ENCODE data around the gene IKZF3. TPM values are rescaled to one million over a fixed set of nuclear protein-coding genes. Genes with fewer than 3 reads are reported as not detected.

IKZF3 gene
- total RNA-seq, 1 donor from 2014 or later = 0.34 TPM

- H4K20me1 ChIP-seq (ENCODE audit: insufficient read depth, low read length) = no peaks in the 10 kb centered on the region
- no peak within 1 kb of the TSS for H3K9ac ChIP-seq (ENCODE audit: low read length)
- peak within 1 kb of the TSS; percentile 56 for H2AFZ ChIP-seq (ENCODE audit: low read depth, low read length)
- no peak for FAIRE-seq
- no peak within 1 kb of the TSS for H3K27ac Mint-ChIP-seq (ENCODE audit: unreplicated experiment)
- H3K36me3 ChIP-seq (ENCODE audit: insufficient read depth, low read length) = no peaks in the 10 kb centered on the region
- H3K9me3 ChIP-seq (ENCODE audit: insufficient read depth, low read depth, low read length) = no peaks in the 10 kb centered on the region
- H3K36me3 Mint-ChIP-seq (ENCODE audit: low read depth, unreplicated experiment) = peaks cover 4% of the 10 kb centered on the region
- peaks cover 10% of the 10 kb centered on the region for H3K27me3 Mint-ChIP-seq (ENCODE audit: low read depth, unreplicated experiment)
- H3K9me3 Mint-ChIP-seq (ENCODE audit: unreplicated experiment) = no peaks in the 10 kb centered on the region
- peaks cover 25% of the 10 kb centered on the region for H3K4me1 ChIP-seq (ENCODE audit: insufficient read depth, low read length)
- TF ChIP-seq CTCF (IDR thresholded peaks at IDR 0.05; ENCODE audit: insufficient read depth, low read depth, low read length) (no peak), EZH2 (IDR thresholded peaks at IDR 0.05; ENCODE audit: insufficient read depth, low read length) (no peak)
- H3K4me3 ChIP-seq (ENCODE audit: insufficient read depth, low read depth, low read length) = peak within 1 kb of the TSS; percentile 17
- DNase-seq (ENCODE audit: low read depth) = no peak
- peak within 1 kb of the TSS; percentile 45 for H3K4me3 Mint-ChIP-seq (ENCODE audit: unreplicated experiment)
- peak within 1 kb of the TSS; percentile 67 for H3K4me2 ChIP-seq (ENCODE audit: low read length)
- peaks cover 15% of the 10 kb centered on the region for H3K4me1 Mint-ChIP-seq (ENCODE audit: low read depth, unreplicated experiment)
- H3K27me3 ChIP-seq (ENCODE audit: insufficient read depth, low read length) = peaks cover 9% of the 10 kb centered on the region
- no peak within 1 kb of the TSS for H3K27ac ChIP-seq (ENCODE audit: low read depth, low read length)
- no peaks in the 10 kb centered on the region for H3K79me2 ChIP-seq (ENCODE audit: insufficient read depth, low read length)
Observed at GRCh38 chr17:39737760-39738567, 126.1 kb downstream of the IKZF3 start, which contains the start of gene GRB7. Gene GRB7 (plus strand): TSS chr17:39737938. CDS start chr17:39742302, 4,364 bp downstream.

- Mint-ChIP-seq H3K36me3 (ENCODE audit: low read depth, unreplicated experiment) (peaks cover 4% of the 10 kb centered on the region), H3K9me3 (ENCODE audit: unreplicated experiment) (no peaks in the 10 kb centered on the region), H3K27ac (ENCODE audit: unreplicated experiment) (no peak overlapping the region), H3K4me3 (ENCODE audit: unreplicated experiment) (no peak overlapping the region), H3K27me3 (ENCODE audit: low read depth, unreplicated experiment) (peaks cover 10% of the 10 kb centered on the region), H3K4me1 (ENCODE audit: low read depth, unreplicated experiment) (peaks cover 15% of the 10 kb centered on the region)
- Histone ChIP-seq H3K27me3 (ENCODE audit: insufficient read depth, low read length) (peaks cover 9% of the 10 kb centered on the region), H3K4me3 (ENCODE audit: insufficient read depth, low read depth, low read length) (no peak overlapping the region), H3K9me3 (ENCODE audit: insufficient read depth, low read depth, low read length) (no peaks in the 10 kb centered on the region), H3K4me1 (ENCODE audit: insufficient read depth, low read length) (peaks cover 25% of the 10 kb centered on the region), H3K79me2 (ENCODE audit: insufficient read depth, low read length) (no peaks in the 10 kb centered on the region), H4K20me1 (ENCODE audit: insufficient read depth, low read length) (no peaks in the 10 kb centered on the region), H3K9ac (ENCODE audit: low read length) (no peak overlapping the region), H3K36me3 (ENCODE audit: insufficient read depth, low read length) (no peaks in the 10 kb centered on the region), H2AFZ (ENCODE audit: low read depth, low read length) (no peak overlapping the region), H3K4me2 (ENCODE audit: low read length) (no peak overlapping the region), H3K27ac (ENCODE audit: low read depth, low read length) (no peak overlapping the region)
- TF ChIP-seq EZH2 (IDR thresholded peaks at IDR 0.05; ENCODE audit: insufficient read depth, low read length) (no peak), CTCF (IDR thresholded peaks at IDR 0.05; ENCODE audit: insufficient read depth, low read depth, low read length) (no peak)
- no peak for FAIRE-seq
- no peak for DNase-seq (ENCODE audit: low read depth)
Observed at GRCh38 chr17:39737206-39737759, 126.8 kb downstream of the IKZF3 start.
